K562 (cell line): Measurements from ENCODE around the gene ATL2. TPM values are rescaled to one million over a fixed set of nuclear protein-coding genes. Genes with fewer than 3 reads are reported as not detected.

Experiments
- ATAC-seq: fragments of 200-7000 bp; cut with Tn5 transposase; 3 replicates; pipeline ENCODE4 v1.9.1; 2020; ENCODE audit warnings: moderate library complexity
- BruUV-seq: library from RNA; stranded (reverse); fragments of 400-500 nt; replicated peaks from 2 replicates; lab custom pipeline; 2021; lab: Mats Ljungman, UMichigan
- CTCF ChIA-PET: fragments of 300-600 bp; formaldehyde crosslinking; extraction: SDS; loops from one replicate; lab custom pipeline; 2021; ENCODE audit warnings: low intra/inter-chr PET ratio; lab: Yijun Ruan, JAX
- POLR2A ChIA-PET: fragments of 300-600, 350-650 bp; sonication (Branson Sonifier 250); formaldehyde crosslinking; extraction: SDS; loops from one replicate; lab custom pipeline; 2021; ENCODE audit warnings: antibody characterized with exemption, inconsistent platforms; lab: Yijun Ruan, JAX
- DNase-seq, 4 experiments: peaks; one replicate each; pipeline versions ENCODE4 v3.0.0 to v3.0.0-alpha.2; 2011 to 2018; ENCODE audit warnings: low spot score in 3 of 4, mixed read lengths in 3 of 4; ENCODE audit errors: extremely low read depth in 1 of 4
- FAIRE-seq: peaks from 2 replicates; lab custom pipeline; 2011; peaks lifted over from hg19 to GRCh38; lab: Jason Lieb, UNC
- H2AFZ ChIP-seq: 2 replicates; pipeline ENCODE4 v1.6.0; 2011; ENCODE audit warnings: low read depth, low read length, control low read depth, inconsistent platforms
- H3K27ac ChIP-seq: fragments of 200-600 bp; 3 replicates; pipeline ENCODE4 v1.8.0; 2011; ENCODE audit warnings: low read depth, mild to moderate bottlenecking, control low read depth, inconsistent platforms, low read length, moderate library complexity, mixed read lengths; ENCODE audit errors: extremely low read depth
- H3K27me3 ChIP-seq, 2 experiments: fragments of 300-600 bp in 1 of 2; 2 replicates in 1 of 2; 3 replicates in 1 of 2; pipeline versions ENCODE4 v1.6.0 to v1.8.0; 2011; ENCODE audit warnings: inconsistent platforms in 2 of 2, low read length in 2 of 2, mild to moderate bottlenecking in 1 of 2, mixed read lengths in 1 of 2, moderate library complexity in 1 of 2; ENCODE audit not compliant: control insufficient read depth in 2 of 2, insufficient read depth in 2 of 2
- H3K36me3 ChIP-seq: fragments of 300-600 bp; 3 replicates; pipeline ENCODE4 v1.8.0; 2011; ENCODE audit warnings: mild to moderate bottlenecking, low read length, inconsistent platforms; ENCODE audit not compliant: control insufficient read depth, insufficient read depth
- H3K4me1 ChIP-seq, 2 experiments: fragments of 200-600 bp in 1 of 2; replicated peaks in 1 of 2; 2 replicates in 1 of 2; 3 replicates in 1 of 2; pipeline versions ENCODE4 v1.5.1 to v1.8.0; 2011; ENCODE audit warnings: inconsistent platforms in 2 of 2, low read length in 2 of 2, mild to moderate bottlenecking in 1 of 2, mixed read lengths in 1 of 2, moderate library complexity in 1 of 2; ENCODE audit not compliant: control insufficient read depth in 2 of 2, insufficient read depth in 2 of 2
- H3K4me2 ChIP-seq: 2 replicates; pipeline ENCODE4 v1.6.1; 2011; ENCODE audit warnings: low read length, control low read depth, inconsistent platforms, mixed read lengths; ENCODE audit not compliant: insufficient read depth
- H3K4me3 ChIP-seq: fragments of 200-600 bp; sonication (generic), shearing (Covaris generic); 2 replicates; pipeline ENCODE4 v1.5.1; 2016; ENCODE audit warnings: control low read depth, inconsistent platforms
- H3K79me2 ChIP-seq: fragments of 200-600 bp; 3 replicates; pipeline ENCODE4 v1.8.0; 2011; ENCODE audit warnings: low read length, inconsistent platforms; ENCODE audit not compliant: control insufficient read depth, insufficient read depth
- H3K9ac ChIP-seq, 2 experiments: 2 replicates each; pipeline versions ENCODE4 v1.6.0 to v1.6.1; 2011; ENCODE audit warnings: low read depth in 2 of 2, low read length in 2 of 2, control low read depth in 1 of 2, inconsistent platforms in 1 of 2, mild to moderate bottlenecking in 1 of 2, mixed read lengths in 1 of 2; ENCODE audit not compliant: insufficient read depth in 1 of 2
- H3K9me1 ChIP-seq: one replicate; pipeline ENCODE4 v1.6.0; 2011; ENCODE audit warnings: inconsistent platforms, mild to moderate bottlenecking, low read length, moderate library complexity; ENCODE audit not compliant: control insufficient read depth, insufficient read depth
- H3K9me3 ChIP-seq: replicated peaks from 2 replicates; pipeline ENCODE4 v1.5.1; 2011; ENCODE audit warnings: low read depth, low read length, inconsistent platforms; ENCODE audit not compliant: control insufficient read depth, insufficient read depth
- H4K20me1 ChIP-seq: replicated peaks from 2 replicates; pipeline ENCODE4 v1.6.1; 2011; ENCODE audit warnings: low read length, inconsistent platforms, mixed read lengths; ENCODE audit not compliant: control insufficient read depth, insufficient read depth
- ATF4 ChIP-seq: fragments of 450-650 bp; formaldehyde crosslinking; IDR thresholded peaks from 2 replicates; pipeline ENCODE4 v1.4.0; 2022; ENCODE audit warnings: mild to moderate bottlenecking, moderate library complexity
- EHMT2 ChIP-seq: fragments of 450-650 bp; IDR thresholded peaks from 2 replicates; pipeline ENCODE4 v1.6.1; 2018; ENCODE audit warnings: antibody characterized with exemption
- ETV6 ChIP-seq, 3 experiments: fragments of 150-350 bp in 1 of 3; sonication (generic) in 1 of 3; formaldehyde crosslinking in 1 of 3; IDR thresholded peaks; 2 replicates each; pipeline versions ENCODE4 v1.6.1 to v1.8.0; 2014 to 2022; ENCODE audit warnings: borderline replicate concordance in 2 of 3, low read depth in 2 of 3, antibody characterized with exemption in 1 of 3, low read length in 1 of 3, mild to moderate bottlenecking in 1 of 3, missing genetic modification reagents in 1 of 3
- KDM2B ChIP-seq: fragments of 250-450 bp; sonication (Bioruptor Pico); IDR thresholded peaks from 2 replicates; pipeline ENCODE4 v1.8.0; 2021; ENCODE audit warnings: mild to moderate bottlenecking, moderate library complexity
- MCM3 ChIP-seq: fragments of 450-650 bp; IDR thresholded peaks from 2 replicates; pipeline ENCODE4 v1.6.1; 2016
- TAF9B ChIP-seq: fragments of 450-650 bp; IDR thresholded peaks from 2 replicates; pipeline ENCODE4 v1.6.1; 2018; ENCODE audit warnings: mild to moderate bottlenecking; ENCODE audit not compliant: partially characterized antibody
- WGBS: fragments of 100-300 bp; shearing (Covaris generic); methylation state at CpG from one replicate; pipeline ENCODE4 v1.1.6; 2016; ENCODE audit warnings: low coverage, mixed read lengths; ENCODE audit not compliant: insufficient coverage; ENCODE audit errors: missing lambda C conversion rate; 5-methylcytosine and 5-hydroxymethylcytosine counted together
- in situ Hi-C: fragments of 300-500 bp; cut with MboI; formaldehyde crosslinking; loops from 4 replicates; pipeline ENCODE4 v1.15.0; 2018; ENCODE audit warnings: inconsistent platforms, mixed read lengths
- intact Hi-C: fragments of 100-400 bp; cut with micrococcal nuclease; formaldehyde crosslinking; loops from 2 replicates; pipeline ENCODE4 v1.14.2; 2022
- polyA plus RNA-seq, 8 experiments: library from polyadenylated mRNA; depleted of rRNA in 4 of 8; stranded (reverse) in 5 of 8; unstranded in 3 of 8; fragments of >200 nt; fragmentation: Nextera tagmentation in 2 of 8; fragmentation: Illumina TruSeq in 1 of 8; extraction: Ambion mirVana in 2 of 8; extraction: Trizol in 1 of 8; gene quantifications; 2 replicates each; pipeline versions ENCODE4 v1.2.1 to v1.2.3, GENCODE V29; 2011 to 2014; ENCODE audit warnings: inconsistent platforms in 1 of 8, missing spikeins in 1 of 8
- total RNA-seq, 7 experiments: library from RNA; depleted of rRNA in 6 of 7; stranded (reverse); fragments of >200 nt in 6 of 7; fragmentation: Illumina TruSeq in 2 of 7; extraction: Trizol in 2 of 7; gene quantifications; 2 replicates each; pipeline versions ENCODE4 v1.2.1 to v1.2.3, GENCODE V29; 2011 to 2021; ENCODE audit warnings: low replicate concordance in 1 of 7
- TF ChIP-seq, protein P1 (sequence below): fragments of 250-450 bp; sonication (Bioruptor Pico); IDR thresholded peaks from 2 replicates; pipeline ENCODE4 v1.4.0; 2020

The ATL2 gene
- total and polyA plus RNA-seq, 9 of the 15 experiments (the other 6 are each of a cell fraction or from before 2014, with no cell fraction given) = 12.0 to 80.8 (median 70.2) TPM

DNA sequence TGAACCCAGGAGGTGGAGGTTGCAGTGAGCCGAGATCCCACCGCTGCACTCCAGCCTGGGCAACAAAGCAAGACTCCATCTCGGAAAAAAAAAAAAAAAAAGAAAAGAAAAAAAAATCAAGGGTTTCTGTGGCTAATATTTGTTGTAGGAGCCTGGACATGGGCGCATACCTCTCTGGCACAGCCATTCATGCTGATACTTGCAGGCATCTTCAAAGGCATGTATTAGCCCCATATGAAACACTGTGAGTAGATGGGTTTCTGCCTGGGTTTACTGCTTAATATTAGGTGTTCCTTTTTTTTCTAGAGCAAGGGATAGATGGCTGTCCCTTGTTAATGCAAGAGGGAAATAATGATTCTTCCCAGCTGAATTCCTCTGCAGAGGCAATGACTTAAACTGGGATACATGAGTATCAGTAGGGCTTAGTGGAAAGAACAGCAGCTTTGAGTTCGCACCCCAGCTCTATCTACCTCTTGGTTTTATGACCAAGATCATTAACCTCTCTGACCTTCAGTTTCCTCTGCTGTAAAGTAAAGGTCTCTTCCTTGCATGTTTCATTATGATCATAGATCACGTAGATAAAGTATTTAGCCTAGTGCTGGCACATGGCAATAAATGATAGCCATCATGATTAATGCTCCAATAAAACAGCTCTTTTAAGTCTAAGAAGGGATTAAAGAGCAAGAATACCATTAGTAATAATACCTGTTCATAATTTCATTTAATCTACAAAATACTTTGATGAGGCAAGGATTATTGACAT is 4.5 kb upstream of the ATL2 start:
- intact Hi-C loops (no loop called here), in situ Hi-C loops (no loop called here)
- no peak overlapping the region for H3K9ac ChIP-seq
- ATAC-seq (no peak), DNase-seq (no peak), FAIRE-seq (no peak)
- H3K4me1 ChIP-seq = peaks cover 8 to 11% of the 10 kb centered on the region in 2 experiments; a peak in 4 of 5 replicates
- H3K4me2 ChIP-seq = no peak overlapping the region
- WGBS = 67% methylated on average over 3 of the region's 6 CpGs
- no peak overlapping the region for H3K27ac ChIP-seq
- no peaks in the 10 kb centered on the region; the same call in 1 of the 2 replicates for H4K20me1 ChIP-seq
- no peak overlapping the region for H3K4me3 ChIP-seq
- no peak for TF ChIP-seq ETV6 (IDR thresholded peaks at IDR 0.05; ENCODE audit: borderline replicate concordance in 1 of 2, low read depth in 2 of 2, low read length in 1 of 2)
- no peak for TF ChIP-seq ETV6 (CRISPR knock-in tag; IDR thresholded peaks at IDR 0.05; ENCODE audit: borderline replicate concordance)
- TF ChIP-seq TAF9B = no peak
- no peak for TF ChIP-seq ATF4
- TF ChIP-seq, protein P1, sequence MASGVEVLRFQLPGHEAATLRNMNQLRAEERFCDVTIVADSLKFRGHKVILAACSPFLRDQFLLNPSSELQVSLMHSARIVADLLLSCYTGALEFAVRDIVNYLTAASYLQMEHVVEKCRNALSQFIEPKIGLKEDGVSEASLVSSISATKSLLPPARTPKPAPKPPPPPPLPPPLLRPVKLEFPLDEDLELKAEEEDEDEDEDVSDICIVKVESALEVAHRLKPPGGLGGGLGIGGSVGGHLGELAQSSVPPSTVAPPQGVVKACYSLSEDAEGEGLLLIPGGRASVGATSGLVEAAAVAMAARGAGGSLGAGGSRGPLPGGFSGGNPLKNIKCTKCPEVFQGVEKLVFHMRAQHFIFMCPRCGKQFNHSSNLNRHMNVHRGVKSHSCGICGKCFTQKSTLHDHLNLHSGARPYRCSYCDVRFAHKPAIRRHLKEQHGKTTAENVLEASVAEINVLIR (CRISPR knock-in tag) = no peak
- no peak for TF ChIP-seq EHMT2
- TF ChIP-seq MCM3 = no peak
- no peak for TF ChIP-seq KDM2B
- no TSS peak for BruUV-seq
- H2AFZ ChIP-seq = no peak overlapping the region
- POLR2A ChIA-PET = interaction anchor here (0.6 to 1.3 kb wide), 3 partner anchors 10 to 34 kb away, joined by 3 to 4 read pairs (median 4); no protein-coding TSS in a partner anchor
- no peaks in the 10 kb centered on the region for H3K27me3 ChIP-seq
- CTCF ChIA-PET = no interaction called here
- no peaks in the 10 kb centered on the region for H3K9me1 ChIP-seq
- peaks cover 5% of the 10 kb centered on the region for H3K79me2 ChIP-seq
- H3K9me3 ChIP-seq = no peaks in the 10 kb centered on the region
- H3K36me3 ChIP-seq = no peaks in the 10 kb centered on the region
